Neural cell (in vitro differentiated cells): Measurements from ENCODE around the gene CPLX4.

Experiments used
- CTCF ChIP-seq: fragments of 450-650 bp; IDR thresholded peaks from 2 replicates; pipeline ENCODE4 v1.5.1; 2014; ENCODE audit warnings: antibody characterized with exemption, mild to moderate bottlenecking, moderate library complexity; ENCODE audit not compliant: poor library complexity, severe bottlenecking
- MXI1 ChIP-seq: fragments of 450-650 bp; conservative IDR thresholded peaks from 2 replicates; pipeline ENCODE4 v1.6.1; 2014; ENCODE audit warnings: antibody characterized with exemption, mild to moderate bottlenecking; ENCODE audit not compliant: poor library complexity, severe bottlenecking
- POLR2AphosphoS5 ChIP-seq: IDR thresholded peaks from 2 replicates; pipeline ENCODE4 v1.6.1; 2012
- TF ChIP-seq, protein P1 (sequence below): IDR thresholded peaks from 2 replicates; pipeline ENCODE4 v1.6.1; 2012; ENCODE audit warnings: borderline replicate concordance

GRCh38 chr18:59282341-59282740 is 36.1 kb downstream of the CPLX4 start:
- TF ChIP-seq CTCF (no peak), POLR2AphosphoS5 (no peak), MXI1 (no peak)
- TF ChIP-seq, protein P1, sequence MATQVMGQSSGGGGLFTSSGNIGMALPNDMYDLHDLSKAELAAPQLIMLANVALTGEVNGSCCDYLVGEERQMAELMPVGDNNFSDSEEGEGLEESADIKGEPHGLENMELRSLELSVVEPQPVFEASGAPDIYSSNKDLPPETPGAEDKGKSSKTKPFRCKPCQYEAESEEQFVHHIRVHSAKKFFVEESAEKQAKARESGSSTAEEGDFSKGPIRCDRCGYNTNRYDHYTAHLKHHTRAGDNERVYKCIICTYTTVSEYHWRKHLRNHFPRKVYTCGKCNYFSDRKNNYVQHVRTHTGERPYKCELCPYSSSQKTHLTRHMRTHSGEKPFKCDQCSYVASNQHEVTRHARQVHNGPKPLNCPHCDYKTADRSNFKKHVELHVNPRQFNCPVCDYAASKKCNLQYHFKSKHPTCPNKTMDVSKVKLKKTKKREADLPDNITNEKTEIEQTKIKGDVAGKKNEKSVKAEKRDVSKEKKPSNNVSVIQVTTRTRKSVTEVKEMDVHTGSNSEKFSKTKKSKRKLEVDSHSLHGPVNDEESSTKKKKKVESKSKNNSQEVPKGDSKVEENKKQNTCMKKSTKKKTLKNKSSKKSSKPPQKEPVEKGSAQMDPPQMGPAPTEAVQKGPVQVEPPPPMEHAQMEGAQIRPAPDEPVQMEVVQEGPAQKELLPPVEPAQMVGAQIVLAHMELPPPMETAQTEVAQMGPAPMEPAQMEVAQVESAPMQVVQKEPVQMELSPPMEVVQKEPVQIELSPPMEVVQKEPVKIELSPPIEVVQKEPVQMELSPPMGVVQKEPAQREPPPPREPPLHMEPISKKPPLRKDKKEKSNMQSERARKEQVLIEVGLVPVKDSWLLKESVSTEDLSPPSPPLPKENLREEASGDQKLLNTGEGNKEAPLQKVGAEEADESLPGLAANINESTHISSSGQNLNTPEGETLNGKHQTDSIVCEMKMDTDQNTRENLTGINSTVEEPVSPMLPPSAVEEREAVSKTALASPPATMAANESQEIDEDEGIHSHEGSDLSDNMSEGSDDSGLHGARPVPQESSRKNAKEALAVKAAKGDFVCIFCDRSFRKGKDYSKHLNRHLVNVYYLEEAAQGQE, result no peak
